GM15510 (cell line): ENCODE data around the gene LRP1-AS.

ENCODE experiments used
- POLR2A ChIP-seq: IDR thresholded peaks from 3 replicates; pipeline ENCODE4 v1.6.1; 2011; ENCODE audit warnings: borderline replicate concordance; ENCODE audit not compliant: insufficient read length; ENCODE audit errors: extremely low read depth

LRP1-AS gene

GRCh38 chr12:57146961-57147944 lies at the start of gene LRP1-AS:
Gene LRP1-AS, minus strand, starts transcription at chr12:57147619.
- TF ChIP-seq POLR2A: no peak

GRCh38 chr12:57196956-57197355 lies 49.5 kb upstream of the LRP1-AS start:
- no peak for TF ChIP-seq POLR2A

- no peak for TF ChIP-seq POLR2A
Observed at GRCh38 chr12:57196439-57196838, 49.0 kb upstream of the LRP1-AS start.

- no peak for TF ChIP-seq POLR2A
Observed at GRCh38 chr12:57195611-57196371, 48.4 kb upstream of the LRP1-AS start.

- TF ChIP-seq POLR2A: no peak
Observed at GRCh38 chr12:57195186-57195585, 47.8 kb upstream of the LRP1-AS start.

- TF ChIP-seq POLR2A: no peak
Observed at GRCh38 chr12:57194253-57194652, 46.8 kb upstream of the LRP1-AS start.

- no peak for TF ChIP-seq POLR2A
Observed at GRCh38 chr12:57193706-57194245, 46.4 kb upstream of the LRP1-AS start.

GRCh38 chr12:57192920-57193319 lies 45.5 kb upstream of the LRP1-AS start:
- TF ChIP-seq POLR2A: no peak

GRCh38 chr12:57191410-57191809 lies 44.0 kb upstream of the LRP1-AS start:
- TF ChIP-seq POLR2A: no peak

GRCh38 chr12:57190821-57191220 lies 43.4 kb upstream of the LRP1-AS start:
- TF ChIP-seq POLR2A: no peak

GRCh38 chr12:57190037-57190436 lies 42.6 kb upstream of the LRP1-AS start:
- TF ChIP-seq POLR2A: no peak

GRCh38 chr12:57188090-57188425 lies 40.6 kb upstream of the LRP1-AS start:
- TF ChIP-seq POLR2A: no peak

- no peak for TF ChIP-seq POLR2A
Observed at GRCh38 chr12:57187222-57188089, 40.0 kb upstream of the LRP1-AS start.

- no peak for TF ChIP-seq POLR2A
Observed at GRCh38 chr12:57185906-57186508, 38.6 kb upstream of the LRP1-AS start.
